ENCODE data around the gene CDH23. TPM values are rescaled to one million over a fixed set of nuclear protein-coding genes. Genes with fewer than 3 reads are reported as not detected.

Gene CDH23
- total and polyA plus RNA-seq, 2 donors (not counting 1 experiment from before 2014, with no cell fraction given): 0.37 to 0.89 TPM

DNA sequence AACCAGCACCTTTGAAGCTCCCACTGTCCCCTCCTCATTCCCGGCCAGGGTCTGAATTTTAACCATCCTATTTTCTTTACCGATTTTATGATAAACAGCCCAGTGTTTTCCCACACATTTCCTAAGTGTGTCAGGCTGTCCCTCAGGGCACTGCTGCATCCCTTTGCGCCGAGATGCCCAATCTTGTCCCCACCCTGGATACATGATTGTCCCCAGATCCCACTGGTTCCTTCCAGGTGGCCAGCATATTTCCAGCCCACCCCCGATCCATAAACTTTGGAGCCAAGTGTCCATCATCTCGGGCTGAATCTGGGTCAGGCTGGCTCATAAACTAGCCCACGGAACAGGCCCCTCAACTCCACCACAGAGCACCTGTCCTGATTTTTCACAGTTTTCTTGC lies 137.2 kb downstream of the CDH23 start:
- no peak overlapping the region for H3K4me2 ChIP-seq (replicated peaks; ENCODE audit: low read depth, low read length, poor library complexity, severe bottlenecking)
- no peak for ATAC-seq (ENCODE audit: low read depth)
- ChIA-PET POLR2A (no interaction called here), CTCF (no interaction called here)
- Mint-ChIP-seq H3K27me3 (no peaks in the 10 kb centered on the region), H3K4me1 (no peaks in the 10 kb centered on the region), H3K4me3 (no peak overlapping the region), H3K27ac (no peak overlapping the region), H3K9me3 (ENCODE audit: insufficient read depth) (no peaks in the 10 kb centered on the region)
- WGBS (ENCODE audit: insufficient coverage): 91% methylated on average over 7 of the region's 7 CpGs
- H4K20me1 ChIP-seq (ENCODE audit: control insufficient read depth, insufficient read depth, low read length, poor library complexity, severe bottlenecking): no peaks in the 10 kb centered on the region
- no peaks in the 10 kb centered on the region for H3K27me3 ChIP-seq (replicated peaks in 1 of 4; ENCODE audit: control extremely low read depth in 1 of 4, control insufficient read depth in 3 of 4, insufficient read depth in 4 of 4, low read length in 3 of 4)
- no peaks in the 10 kb centered on the region for H3K36me3 ChIP-seq (replicated peaks in 1 of 2; ENCODE audit: control extremely low read depth in 1 of 2, control insufficient read depth in 1 of 2, extremely low read depth in 1 of 2, insufficient read depth in 2 of 2, low read length in 1 of 2)
- TF ChIP-seq EZH2 (IDR thresholded peaks at IDR 0.05; ENCODE audit: borderline replicate concordance, insufficient read depth, low read depth, low read length, poor library complexity, severe bottlenecking) (no peak), CTCF (IDR thresholded peaks at IDR 0.05) (no peak)
- intact Hi-C loops (cut with micrococcal nuclease): no loop called here
- H3K4me1 ChIP-seq (ENCODE audit: control insufficient read depth in 2 of 2, insufficient read depth in 2 of 2, low read length in 2 of 2): no peaks in the 10 kb centered on the region
- H3K9ac ChIP-seq (ENCODE audit: low read length): no peak overlapping the region
- DNase-seq: no peak
- H3K4me3 ChIP-seq (ENCODE audit: control extremely low read depth in 1 of 5, extremely low read depth in 1 of 5, insufficient read depth in 1 of 5, low read depth in 2 of 5, low read length in 4 of 5): no peak overlapping the region
- H3K9me3 ChIP-seq (ENCODE audit: control extremely low read depth in 1 of 3, control insufficient read depth in 2 of 3, insufficient read depth in 1 of 3, low read length in 2 of 3): peaks cover 0 to 12% (median 0%) of the 10 kb centered on the region in 3 donors
- no peaks in the 10 kb centered on the region for H3K79me2 ChIP-seq (ENCODE audit: control insufficient read depth, insufficient read depth, low read length)
- no peak overlapping the region for H3K27ac ChIP-seq (ENCODE audit: low read length in 2 of 2)
- no peak overlapping the region for H2AFZ ChIP-seq (ENCODE audit: insufficient read depth, low read depth, low read length, poor library complexity, severe bottlenecking)

GRCh38 chr10:71534568-71535194 lies 138.0 kb downstream of the CDH23 start:
- H2AFZ ChIP-seq (ENCODE audit: insufficient read depth, low read depth, low read length, poor library complexity, severe bottlenecking): no peak overlapping the region
- H3K79me2 ChIP-seq (ENCODE audit: control insufficient read depth, insufficient read depth, low read length): no peaks in the 10 kb centered on the region
- Mint-ChIP-seq H3K27ac (no peak overlapping the region), H3K4me1 (no peaks in the 10 kb centered on the region), H3K27me3 (no peaks in the 10 kb centered on the region), H3K4me3 (no peak overlapping the region), H3K9me3 (ENCODE audit: insufficient read depth) (no peaks in the 10 kb centered on the region)
- no peak overlapping the region for H3K27ac ChIP-seq (ENCODE audit: low read length in 2 of 2)
- H3K4me3 ChIP-seq (ENCODE audit: control extremely low read depth in 1 of 5, extremely low read depth in 1 of 5, insufficient read depth in 1 of 5, low read depth in 2 of 5, low read length in 4 of 5): no peak overlapping the region
- intact Hi-C loops (cut with micrococcal nuclease): no loop called here
- no peaks in the 10 kb centered on the region for H4K20me1 ChIP-seq (ENCODE audit: control insufficient read depth, insufficient read depth, low read length, poor library complexity, severe bottlenecking)
- POLR2A ChIA-PET: no interaction called here
- no peaks in the 10 kb centered on the region for H3K4me1 ChIP-seq (ENCODE audit: control insufficient read depth in 2 of 2, insufficient read depth in 2 of 2, low read length in 2 of 2)
- no peak overlapping the region for H3K9ac ChIP-seq (ENCODE audit: low read length)
- no peaks in the 10 kb centered on the region for H3K27me3 ChIP-seq (replicated peaks in 1 of 4; ENCODE audit: control extremely low read depth in 1 of 4, control insufficient read depth in 3 of 4, insufficient read depth in 4 of 4, low read length in 3 of 4)
- H3K9me3 ChIP-seq (ENCODE audit: control extremely low read depth in 1 of 3, control insufficient read depth in 2 of 3, insufficient read depth in 1 of 3, low read length in 2 of 3): peaks cover 0 to 12% (median 0%) of the 10 kb centered on the region in 3 donors
- CTCF ChIA-PET: no interaction called here
- H3K36me3 ChIP-seq (replicated peaks in 1 of 2; ENCODE audit: control extremely low read depth in 1 of 2, control insufficient read depth in 1 of 2, extremely low read depth in 1 of 2, insufficient read depth in 2 of 2, low read length in 1 of 2): no peaks in the 10 kb centered on the region
- no peak for ATAC-seq (ENCODE audit: low read depth)
- H3K4me2 ChIP-seq (replicated peaks; ENCODE audit: low read depth, low read length, poor library complexity, severe bottlenecking): no peak overlapping the region
- no peak for DNase-seq
- TF ChIP-seq CTCF (IDR thresholded peaks at IDR 0.05) (no peak), EZH2 (IDR thresholded peaks at IDR 0.05; ENCODE audit: borderline replicate concordance, insufficient read depth, low read depth, low read length, poor library complexity, severe bottlenecking) (no peak)
- WGBS (ENCODE audit: insufficient coverage): 83% methylated on average over 2 of the region's 4 CpGs
